NB4 (cell line): Measurements from ENCODE around the gene SIN3B.

Experiments used
- CTCF ChIP-seq: IDR thresholded peaks from one replicate; pipeline ENCODE4 v1.5.1; 2012; ENCODE audit warnings: low read depth, low read length
- POLR2A ChIP-seq: IDR thresholded peaks from 2 replicates; pipeline ENCODE4 v1.6.1; 2011; ENCODE audit warnings: mild to moderate bottlenecking; ENCODE audit not compliant: insufficient read length; ENCODE audit errors: extremely low read depth

GRCh38 chr19:16861834-16862233, 32.6 kb downstream of the SIN3B start:
- TF ChIP-seq POLR2A (no peak), CTCF (no peak)
